ENCODE results near the gene KRT36.

- TF ChIP-seq POLR2A (IDR thresholded peaks at IDR 0.05) (no peak), EP300 (IDR thresholded peaks at IDR 0.05) (no peak)
- TF ChIP-seq, protein P1, sequence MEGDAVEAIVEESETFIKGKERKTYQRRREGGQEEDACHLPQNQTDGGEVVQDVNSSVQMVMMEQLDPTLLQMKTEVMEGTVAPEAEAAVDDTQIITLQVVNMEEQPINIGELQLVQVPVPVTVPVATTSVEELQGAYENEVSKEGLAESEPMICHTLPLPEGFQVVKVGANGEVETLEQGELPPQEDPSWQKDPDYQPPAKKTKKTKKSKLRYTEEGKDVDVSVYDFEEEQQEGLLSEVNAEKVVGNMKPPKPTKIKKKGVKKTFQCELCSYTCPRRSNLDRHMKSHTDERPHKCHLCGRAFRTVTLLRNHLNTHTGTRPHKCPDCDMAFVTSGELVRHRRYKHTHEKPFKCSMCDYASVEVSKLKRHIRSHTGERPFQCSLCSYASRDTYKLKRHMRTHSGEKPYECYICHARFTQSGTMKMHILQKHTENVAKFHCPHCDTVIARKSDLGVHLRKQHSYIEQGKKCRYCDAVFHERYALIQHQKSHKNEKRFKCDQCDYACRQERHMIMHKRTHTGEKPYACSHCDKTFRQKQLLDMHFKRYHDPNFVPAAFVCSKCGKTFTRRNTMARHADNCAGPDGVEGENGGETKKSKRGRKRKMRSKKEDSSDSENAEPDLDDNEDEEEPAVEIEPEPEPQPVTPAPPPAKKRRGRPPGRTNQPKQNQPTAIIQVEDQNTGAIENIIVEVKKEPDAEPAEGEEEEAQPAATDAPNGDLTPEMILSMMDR (IDR thresholded peaks at IDR 0.05): no peak
These were observed 42.3 kb upstream of the KRT36 start for GRCh38 chr17:41531993-41532392.

All from upper lobe of left lung (tissue), 4 donors.